NCI-H2081 (cell line): ENCODE measurements around the gene AGER.
"Not testable (repeated sequence)": the region's sequence is repeated elsewhere in the genome, so short reads cannot be mapped to it uniquely, and the experiment has no call there.

Experiments
- DNase-seq, 2 experiments: peaks; one replicate each; lab custom pipeline; 2025; lab: John Stamatoyannopoulos, UW

AGER gene

DNA sequence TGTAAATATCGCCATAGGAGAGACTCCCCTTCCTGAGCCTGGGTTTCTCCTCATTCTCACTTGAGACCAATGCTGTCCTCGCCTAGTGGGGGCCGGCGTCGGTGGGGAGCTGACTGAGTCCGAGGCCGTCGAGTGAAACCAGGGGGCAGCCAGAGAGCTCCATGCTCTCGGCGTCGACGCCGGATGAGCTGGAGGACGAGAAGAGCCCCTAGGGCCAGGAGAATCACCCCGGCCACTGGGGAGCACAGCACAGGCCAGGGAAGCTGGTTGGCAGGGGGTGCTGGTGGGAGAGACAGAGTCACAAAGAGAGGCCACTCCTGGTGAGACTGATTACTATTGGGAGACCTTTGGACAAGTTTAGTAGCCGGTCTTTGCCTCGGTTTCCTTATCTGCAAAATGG, 14.8 kb upstream of the AGER start:
- no peak for DNase-seq

DNA sequence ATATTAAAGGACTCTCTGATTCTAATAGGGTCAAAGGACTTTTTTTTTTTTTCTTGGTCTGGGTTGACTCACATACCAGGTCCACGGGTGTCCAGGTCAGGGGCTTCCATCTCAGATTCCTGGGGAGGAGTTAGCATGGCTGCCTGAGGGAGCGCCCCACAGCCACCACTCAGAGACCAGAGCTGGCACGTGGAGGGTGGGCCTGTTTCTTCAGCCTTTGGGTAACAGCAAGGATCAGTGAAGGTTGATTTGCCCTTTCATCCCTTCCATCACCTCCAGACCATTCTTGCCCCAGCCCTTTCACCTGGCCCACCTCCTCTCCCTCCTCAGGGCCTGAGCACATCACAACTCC, 14.3 kb upstream of the AGER start:
- DNase-seq, result no peak

DNA sequence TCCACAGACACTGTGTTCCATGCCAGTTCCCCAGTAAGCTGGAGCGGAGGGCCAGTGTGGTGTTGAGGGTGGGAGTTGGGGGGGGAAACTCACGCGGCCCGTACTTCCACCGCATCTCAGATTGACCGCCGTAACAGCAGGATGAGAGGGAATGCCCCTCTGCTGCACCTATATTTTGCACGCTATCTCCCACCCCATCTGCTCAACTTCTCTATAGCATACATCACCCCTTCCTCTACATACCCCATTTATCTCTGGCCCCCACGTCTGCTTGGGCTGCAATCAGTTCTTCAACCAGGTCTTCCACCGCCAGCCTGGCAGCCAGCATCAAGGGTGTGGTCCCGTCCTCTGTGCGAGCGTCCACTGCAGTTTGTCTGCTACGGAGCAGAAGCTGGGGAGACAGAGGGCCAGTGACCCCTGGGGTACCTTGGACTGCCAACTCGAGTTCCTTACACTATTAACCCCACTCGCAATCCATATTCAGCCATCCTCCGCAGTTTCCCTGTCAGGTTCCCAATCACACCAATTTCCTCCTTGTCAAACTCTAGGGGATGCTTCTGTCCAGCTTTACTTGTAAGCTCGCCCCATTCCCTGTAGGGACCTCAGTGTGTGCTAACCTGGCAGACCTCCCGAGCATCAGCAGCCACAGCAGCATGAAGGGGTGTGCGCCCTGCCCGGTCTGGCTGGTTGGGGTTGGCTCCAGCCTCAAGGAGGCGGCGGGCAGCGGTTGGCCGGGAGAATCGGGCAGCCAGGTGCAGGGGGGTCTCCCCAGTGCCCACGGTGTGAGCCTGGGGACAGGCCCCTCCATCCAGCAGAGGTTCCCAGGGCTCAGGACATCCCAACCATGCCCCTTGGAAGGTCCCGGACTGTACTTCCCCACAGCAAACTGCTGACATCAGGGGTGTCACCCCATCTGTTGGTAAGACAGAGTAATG, 12.9 kb upstream of the AGER start:
- DNase-seq, result no peak

DNA sequence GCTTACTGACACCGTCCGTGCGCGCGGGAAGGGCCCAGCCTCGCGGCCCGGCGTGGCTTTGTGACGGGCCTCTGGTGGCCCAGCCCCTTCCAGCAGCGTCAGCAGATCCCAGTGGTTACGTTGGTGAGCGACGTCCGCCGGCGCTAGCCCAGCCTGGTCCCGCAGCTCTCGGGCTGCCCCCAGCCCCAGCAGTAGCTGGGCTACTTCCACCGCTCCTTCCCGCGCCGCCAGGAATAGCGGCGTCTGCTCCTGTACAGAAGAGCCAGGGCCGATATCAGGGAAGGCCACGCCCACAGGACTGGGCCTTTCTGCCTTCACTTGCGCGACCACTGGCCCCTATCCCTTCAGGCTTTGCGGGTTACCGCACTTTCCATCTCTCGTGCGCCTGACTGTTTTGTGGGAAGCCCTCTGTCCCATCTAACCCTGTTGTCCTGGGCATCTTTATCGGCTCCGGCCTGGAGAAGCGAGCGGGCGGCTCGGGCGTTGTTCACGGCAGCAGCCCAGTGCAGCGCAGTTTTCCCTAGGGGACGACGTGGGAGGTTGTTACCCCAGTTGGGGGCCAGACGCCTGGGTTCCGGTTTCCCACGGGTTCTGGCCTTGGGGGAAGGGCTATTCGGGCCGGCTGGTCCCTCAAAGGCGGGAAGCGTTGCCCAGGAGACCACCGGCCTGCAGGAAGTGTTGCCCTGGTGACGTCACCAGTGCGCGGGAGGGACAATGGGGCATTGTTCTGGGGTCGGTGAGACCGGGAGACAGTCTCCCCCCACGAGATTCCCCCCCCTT, 12.0 kb upstream of the AGER start:
- peak; percentile 79 to 81 for DNase-seq

DNA sequence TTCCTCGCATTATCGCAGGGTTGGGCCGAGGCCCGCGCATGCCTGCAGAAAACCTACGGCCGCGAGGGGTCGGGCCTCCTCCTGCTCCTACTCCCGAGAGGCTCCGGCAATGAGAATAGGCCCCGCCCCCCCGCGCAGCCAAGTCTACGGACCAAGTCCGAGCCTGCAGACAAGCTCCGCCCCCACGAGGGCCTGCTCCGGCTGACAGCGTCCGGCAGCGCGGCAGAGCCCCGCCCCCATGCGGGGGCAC, 11.5 kb upstream of the AGER start:
- DNase-seq, result peak; percentile 99

DNA sequence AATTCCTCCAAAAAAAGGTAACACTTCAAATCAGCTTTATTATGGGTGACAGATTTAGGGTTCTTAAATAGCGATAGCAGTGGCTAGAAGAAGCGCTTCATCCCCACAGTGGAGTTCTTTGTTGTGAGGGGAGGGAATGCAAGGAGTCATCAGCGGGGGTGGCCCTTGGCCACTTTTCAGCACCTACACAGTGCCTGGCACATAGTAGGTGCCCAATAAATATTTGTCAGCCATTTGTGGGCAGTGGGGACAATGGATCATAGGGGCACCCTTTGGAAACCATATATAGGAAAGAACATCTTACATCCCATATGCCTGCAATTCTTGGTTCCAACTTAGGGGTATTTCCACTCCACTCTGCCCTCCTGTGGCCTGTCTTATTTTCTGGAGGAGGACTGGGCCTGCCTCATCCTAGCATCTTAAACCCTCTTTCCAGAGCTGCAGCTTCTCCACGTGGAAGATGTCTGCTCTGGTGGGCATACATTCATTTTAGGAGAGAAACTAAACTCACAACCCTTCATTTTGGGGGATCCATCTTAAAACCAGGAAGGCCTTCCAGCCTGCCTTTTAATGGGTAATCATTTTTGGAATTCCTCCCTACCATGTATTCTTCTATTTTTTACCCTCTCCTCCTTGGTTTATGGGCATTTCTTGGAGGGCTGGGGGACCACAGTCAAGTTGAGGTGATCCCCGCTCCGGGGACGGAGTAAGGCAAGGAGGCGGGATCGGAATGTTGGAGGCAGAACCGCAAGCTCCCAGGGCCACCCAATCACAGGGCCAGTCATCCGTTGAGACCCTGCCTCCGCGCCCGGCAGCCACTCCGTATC, 11.0 kb upstream of the AGER start:
- DNase-seq, result peak in 1 of 2 experiments; percentile 35

DNA sequence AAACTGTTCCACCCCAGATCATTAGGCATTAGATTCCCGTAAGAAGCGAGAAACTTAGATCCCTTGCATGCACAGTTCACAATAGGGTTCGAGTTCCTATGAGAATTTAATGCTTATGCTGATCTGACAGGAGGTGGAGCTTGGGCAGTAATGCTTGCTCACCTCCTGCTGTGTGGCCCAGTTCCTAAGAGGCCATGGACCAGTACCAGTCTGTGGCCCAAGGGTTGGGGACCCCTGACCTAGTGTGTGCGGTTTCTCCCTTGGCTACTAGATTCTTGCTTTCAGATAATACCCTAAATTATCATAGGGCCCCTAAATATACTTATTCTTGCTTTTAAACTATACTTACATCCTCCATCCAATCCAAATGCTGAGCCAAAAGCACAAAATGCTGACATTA, 10.3 kb upstream of the AGER start:
- no peak for DNase-seq

DNA sequence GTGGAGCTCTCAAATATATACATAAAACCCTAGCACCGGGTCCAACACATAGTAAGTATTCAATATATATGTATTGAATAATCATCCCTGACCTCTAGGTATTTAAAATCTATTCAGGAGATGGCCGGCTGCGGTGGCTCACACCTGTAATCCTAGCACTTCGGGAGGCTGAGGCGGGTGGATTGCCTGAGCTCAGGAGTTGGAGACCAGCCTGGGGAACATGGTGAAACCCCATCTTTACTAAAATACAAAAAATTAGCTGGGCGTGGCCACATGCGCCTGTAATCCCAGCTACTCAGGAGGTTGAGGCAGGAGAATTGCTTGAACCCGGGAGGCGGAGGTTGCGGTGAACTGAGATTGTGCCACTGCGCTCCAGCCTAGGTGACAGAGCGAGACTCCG, 9.0 kb upstream of the AGER start:
- not testable (repeated sequence) for DNase-seq

DNA sequence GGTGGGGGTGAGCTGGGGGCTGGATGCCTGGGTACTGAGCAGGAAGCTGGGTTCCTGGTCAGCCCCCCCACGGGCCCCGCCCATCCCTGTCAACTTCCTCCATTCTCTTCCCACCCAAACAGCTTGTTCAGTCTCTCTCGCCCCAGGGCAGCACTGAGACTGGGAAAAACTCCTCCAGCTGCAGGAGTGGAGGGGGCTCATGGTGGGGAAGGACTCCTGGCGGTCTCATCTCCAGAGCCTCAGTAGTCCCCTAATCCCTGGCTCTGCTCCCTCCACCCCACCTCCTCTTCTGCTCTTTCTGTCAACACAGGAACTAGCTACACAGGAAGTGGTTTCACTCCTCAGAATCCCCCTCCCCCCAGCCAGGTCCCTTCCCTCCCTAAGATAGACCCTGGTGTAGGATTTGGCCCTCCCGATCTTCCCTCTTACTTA, 8.6 kb upstream of the AGER start, which contains the start of gene GPSM3:
Gene GPSM3, minus strand, starts transcription at position 36 of the 432 bp plus-strand sequence. CDS start 130 bp downstream, outside the sequence.
- DNase-seq, result no peak

DNA sequence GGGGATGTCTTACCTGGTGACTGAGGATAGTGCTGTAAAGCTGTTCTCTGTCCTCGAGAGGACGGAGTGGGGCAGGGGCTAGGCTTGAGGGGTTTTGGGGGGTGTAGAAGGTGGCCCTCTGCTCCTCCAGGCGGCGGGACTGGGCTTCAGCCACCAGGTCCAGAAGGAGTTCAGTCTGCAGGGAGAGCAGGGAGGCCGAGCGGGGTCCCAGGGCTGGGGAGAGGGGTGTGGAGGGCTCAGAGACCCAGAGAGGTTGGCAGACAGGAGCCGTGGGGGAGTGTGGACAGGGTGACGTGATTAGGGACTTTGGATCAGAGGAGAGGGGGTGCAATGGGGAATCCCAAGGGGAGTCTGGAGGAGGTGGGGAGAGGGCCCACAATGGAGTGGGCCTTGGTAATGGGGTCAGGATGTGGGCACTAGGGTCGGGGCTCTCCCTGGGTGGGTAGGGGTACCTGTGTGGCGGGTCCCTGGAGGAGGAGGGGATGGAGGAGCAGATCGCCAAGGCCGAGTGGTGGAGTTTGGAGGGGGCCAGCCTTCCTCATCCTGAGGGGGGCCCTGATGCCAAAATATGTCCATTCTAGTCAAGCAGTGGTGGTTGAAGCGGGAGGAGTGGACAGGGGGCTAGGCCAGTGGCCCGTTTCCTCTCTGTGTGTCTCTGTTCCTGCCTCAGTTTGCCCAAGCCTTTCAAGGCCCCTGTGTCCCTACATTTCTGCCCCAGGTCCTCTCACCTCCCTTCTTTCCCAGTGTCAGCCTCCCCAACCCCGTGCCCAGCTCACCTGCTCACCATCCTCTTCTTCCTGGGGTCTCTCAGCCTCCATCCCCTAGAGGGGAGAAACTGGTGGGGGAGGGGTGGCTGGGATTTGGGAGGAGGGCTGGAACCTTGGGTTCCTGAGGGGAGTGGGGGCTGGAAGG, 7.9 kb upstream of the AGER start:
- DNase-seq, result no peak

DNA sequence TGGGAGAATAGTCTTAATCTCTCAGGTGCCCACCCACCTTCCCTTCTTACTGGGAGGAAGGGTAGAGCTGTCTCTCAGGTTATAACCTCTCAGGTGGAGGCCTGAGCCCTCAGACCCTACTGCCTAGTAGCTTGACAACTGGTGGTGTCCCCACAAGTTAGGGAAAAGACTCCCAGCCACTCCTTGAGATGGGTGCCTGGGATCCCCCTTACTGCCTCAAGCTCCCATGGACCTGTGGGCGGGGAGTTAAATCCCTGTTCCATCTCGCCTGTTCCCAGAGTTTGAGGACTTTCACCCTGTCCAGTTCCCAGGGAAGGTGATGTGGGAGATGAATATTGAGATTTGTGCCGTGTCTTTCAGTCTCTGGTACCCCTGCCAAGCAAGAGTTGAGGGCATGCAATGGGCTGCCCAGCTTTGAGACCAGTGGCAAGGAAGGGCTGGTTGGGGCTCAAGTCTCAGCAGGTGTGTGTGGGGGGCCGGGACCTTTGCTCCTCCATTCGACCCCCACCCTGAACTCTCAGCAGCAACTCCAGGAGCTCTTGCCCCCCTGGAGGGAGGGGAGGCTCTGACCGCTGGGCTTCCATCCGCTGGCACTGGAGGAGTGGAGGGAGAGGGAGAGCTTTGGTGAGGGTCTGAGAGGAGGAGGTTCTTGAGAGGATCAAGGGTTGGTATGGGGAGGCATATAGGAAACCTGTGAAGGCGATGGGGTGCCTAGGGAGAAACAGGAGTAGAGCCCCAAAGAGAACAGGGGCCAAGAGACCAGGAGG, 7.0 kb upstream of the AGER start:
- DNase-seq, result no peak

DNA sequence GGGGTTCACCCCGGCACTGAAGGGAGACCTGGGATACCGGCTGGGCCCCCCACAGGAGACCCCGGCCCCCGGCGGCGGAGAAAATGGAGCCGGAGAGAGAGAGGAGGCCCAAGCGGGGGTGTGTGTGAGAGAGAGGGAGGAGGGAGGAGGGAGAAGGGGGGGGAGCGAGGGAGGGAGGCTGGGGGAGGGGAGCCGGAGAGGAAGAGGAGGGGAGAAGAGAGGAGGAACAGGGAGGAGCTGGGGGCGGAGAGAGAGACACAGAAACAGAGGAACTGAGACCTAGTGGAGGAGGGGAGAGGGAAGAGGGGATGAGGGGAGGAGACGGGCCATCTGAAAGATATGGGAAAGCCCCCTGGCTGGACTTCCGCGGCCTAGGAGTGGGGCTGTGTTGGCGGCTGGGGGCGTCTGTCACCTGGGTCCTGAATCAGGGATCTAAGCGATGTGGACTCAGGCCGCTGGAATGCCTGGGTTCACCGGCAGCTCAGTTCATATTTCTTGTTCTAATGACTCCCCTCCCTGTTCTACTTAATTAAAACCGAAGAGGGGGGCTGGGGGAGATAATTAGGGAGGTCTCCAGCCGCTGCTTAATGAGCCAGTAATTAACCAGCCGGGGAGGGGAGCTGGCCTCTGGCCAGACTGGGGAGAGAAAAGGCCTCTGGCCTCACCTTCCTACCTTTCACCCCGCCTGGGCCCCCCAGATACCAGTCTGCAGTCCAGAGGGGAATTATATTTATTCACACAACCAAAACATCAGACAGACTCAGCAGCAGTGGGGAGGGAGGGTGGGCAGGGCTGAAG, 6.2 kb upstream of the AGER start, which contains the start of gene PBX2:
Gene PBX2, minus strand, starts transcription at position 149 of the 798 bp plus-strand sequence. CDS start 287 bp downstream, outside the sequence.
- DNase-seq, result peak; percentile 66 to 71

DNA sequence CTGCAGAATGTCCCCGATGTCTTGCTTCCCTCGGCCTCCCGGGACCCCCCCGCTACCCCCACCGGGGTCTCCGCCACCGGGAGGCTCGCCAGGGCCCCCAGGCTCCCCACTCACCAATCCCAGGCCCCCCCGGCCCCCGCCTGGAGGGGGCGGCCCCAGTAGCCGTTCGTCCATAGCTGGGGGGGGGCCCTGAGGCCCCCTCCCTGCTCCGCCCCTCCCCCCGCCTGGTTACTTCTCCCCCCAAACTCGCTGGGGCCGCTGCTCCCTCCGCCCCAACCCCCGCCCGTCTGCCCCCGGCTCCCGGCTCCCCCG, 5.6 kb upstream of the AGER start:
- no peak for DNase-seq

DNA sequence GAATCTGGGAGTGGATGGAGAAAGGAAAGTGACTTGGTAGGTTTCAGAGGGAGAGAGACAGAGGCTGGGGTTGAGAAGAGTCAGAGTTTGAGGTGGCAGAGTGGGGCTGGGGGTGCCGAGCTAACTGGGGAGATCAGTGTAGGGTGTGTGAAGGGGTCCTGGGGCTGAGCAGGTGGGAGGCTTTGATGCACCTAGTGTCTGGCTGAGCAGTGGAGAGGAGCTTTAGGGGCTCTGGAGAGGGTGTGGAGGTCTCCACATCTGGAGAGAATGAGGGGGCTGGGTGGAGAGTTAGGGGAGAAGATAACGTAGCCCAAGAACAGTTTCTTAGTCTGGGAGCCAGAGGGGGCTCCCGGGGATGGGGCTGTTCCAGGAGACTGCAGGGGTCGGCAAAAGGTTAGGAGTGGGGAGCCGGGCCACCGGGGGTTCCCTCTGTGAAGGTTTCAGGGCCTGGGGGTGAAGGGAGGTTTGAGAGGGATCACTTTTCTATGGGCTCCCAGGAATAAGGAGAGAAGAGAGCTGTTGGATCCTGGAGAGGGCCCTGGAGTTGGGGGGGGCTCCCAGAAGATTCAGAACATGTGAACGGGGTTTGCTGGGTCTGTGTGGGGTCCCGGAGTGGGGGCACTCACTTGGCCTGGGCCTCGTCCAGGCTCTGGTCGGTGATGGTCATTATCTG, 5.2 kb upstream of the AGER start:
- DNase-seq, result no peak

DNA sequence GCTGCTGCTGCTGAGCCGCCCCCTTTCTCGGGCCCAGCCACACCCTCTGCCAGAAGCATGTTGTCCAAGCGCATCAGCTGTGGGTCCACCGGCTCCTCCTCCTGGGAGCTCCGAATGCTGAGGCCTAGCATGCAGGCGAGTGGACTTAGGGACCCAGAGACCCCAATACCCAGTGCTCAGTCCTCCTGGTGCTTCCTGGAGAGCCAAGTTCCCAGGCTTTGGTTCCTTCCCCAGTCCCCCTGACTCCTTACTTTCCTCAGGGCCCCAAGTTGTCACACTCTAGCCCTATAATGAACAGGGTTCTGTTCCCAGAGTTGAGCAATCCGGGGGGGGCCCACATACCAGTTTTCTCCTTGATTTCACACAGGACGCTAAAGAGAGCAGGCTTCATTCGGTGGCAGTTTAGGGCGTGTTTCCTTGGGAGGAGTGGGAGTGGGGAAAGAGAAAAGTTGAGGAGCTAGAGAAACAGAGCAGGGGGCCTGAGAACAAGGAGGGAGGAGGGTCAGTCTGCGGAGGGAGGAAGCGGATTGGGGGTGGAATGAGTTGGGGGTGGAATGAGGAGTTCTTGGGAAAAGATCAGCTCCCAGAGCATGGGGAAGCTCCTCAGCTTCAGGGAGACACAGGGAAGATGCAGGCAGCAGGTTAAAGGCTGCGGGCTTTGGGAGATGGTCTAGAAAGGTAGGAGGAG, 4.5 kb upstream of the AGER start:
- no peak for DNase-seq

DNA sequence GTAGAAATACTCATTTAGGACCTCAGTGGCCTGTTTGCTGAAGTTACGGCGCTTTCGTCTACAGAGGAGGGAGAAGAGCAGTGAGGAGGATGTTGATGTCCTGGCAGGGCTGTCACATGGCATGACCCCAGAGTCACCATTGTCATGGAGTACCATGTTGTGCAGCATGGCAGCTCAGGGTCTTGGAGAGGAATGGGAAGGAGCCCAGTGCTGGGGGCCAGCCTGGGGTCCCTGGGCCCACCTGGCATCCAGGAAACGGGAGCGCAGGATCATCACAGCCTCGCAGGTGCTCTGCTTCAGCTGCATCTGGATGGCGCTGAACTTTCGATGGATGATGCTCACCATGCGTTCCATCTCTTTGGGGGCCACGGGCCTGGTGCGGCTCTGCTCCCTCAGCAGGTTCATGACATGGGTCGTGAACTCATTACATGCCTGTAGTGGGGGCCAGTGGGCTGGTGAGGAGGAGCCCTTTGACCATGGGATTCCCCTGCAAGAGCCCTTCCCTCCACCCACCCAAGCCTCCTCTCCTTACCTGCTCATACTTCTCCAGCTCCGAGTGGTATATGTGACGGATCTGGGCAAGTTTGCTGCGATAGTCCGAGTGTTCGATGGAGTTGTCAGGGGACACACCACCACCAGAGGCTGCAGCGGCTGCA, 3.8 kb upstream of the AGER start:
- not testable (repeated sequence) for DNase-seq

DNA sequence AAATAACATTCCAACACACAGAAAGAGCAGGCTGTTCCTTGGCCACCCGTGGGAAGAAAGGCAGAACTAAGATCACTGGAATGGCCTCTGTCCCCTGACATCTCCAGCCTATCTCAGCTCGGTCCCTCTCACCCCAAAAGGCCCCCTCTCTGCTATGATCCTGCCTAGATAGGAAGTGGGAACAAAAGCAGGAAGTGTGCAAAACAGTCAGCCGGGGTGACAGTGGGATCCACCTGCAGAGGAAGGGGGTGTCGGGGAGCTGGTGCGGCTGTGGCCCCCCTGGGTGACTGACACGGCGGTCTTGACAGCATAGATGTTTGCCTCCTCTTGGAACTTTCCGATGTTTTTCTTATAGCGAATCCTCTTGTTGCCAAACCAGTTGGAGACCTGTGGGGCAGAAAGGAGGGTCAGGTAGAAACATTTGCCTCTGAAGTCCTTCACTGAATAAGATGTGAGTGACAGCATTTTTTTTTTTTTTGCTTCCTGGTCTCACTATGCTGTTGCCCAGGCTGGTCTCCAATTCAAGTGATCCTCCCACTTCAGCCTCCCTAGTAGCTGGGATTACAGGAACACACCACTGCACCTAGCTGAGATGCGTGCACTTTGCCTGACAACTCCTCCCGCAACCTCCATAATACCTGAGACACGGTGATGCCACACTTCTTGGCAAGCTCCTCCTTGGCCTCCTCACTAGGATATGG, 3.1 kb upstream of the AGER start:
- DNase-seq, result no peak
